H9 (cell line): ENCODE data around the gene ZBTB20. TPM values are rescaled to one million over a fixed set of nuclear protein-coding genes. Genes with fewer than 3 reads are reported as not detected.

Experiments
- DNase-seq: peaks from one replicate; pipeline ENCODE4 v3.0.0-alpha.2; 2017
- H2AFZ ChIP-seq: one replicate; pipeline ENCODE4 v1.6.1; 2013; ENCODE audit warnings: mild to moderate bottlenecking, low read length, control low read depth, moderate library complexity
- H2AK5ac ChIP-seq: 2 replicates; pipeline ENCODE4 v1.6.1; 2013; ENCODE audit warnings: low read length, control low read depth, mixed read lengths; ENCODE audit not compliant: insufficient read length
- H2BK120ac ChIP-seq: one replicate; pipeline ENCODE4 v1.6.1; 2013; ENCODE audit warnings: low read depth, mild to moderate bottlenecking, low read length, control low read depth, inconsistent platforms; ENCODE audit not compliant: poor library complexity, severe bottlenecking
- H2BK12ac ChIP-seq: 2 replicates; pipeline ENCODE4 v1.6.1; 2013; ENCODE audit warnings: low read length, control low read depth, mixed read lengths, low read depth; ENCODE audit not compliant: insufficient read length
- H2BK15ac ChIP-seq: 2 replicates; pipeline ENCODE4 v1.6.1; 2013; ENCODE audit warnings: low read depth, low read length, control low read depth
- H2BK20ac ChIP-seq: one replicate; pipeline ENCODE4 v1.6.1; 2013; ENCODE audit warnings: low read depth, mild to moderate bottlenecking, low read length, control low read depth, inconsistent platforms; ENCODE audit not compliant: poor library complexity, severe bottlenecking
- H2BK5ac ChIP-seq: 2 replicates; pipeline ENCODE4 v1.6.1; 2013; ENCODE audit warnings: low read length, control low read depth, mixed read lengths; ENCODE audit not compliant: insufficient read length
- H3K14ac ChIP-seq: 2 replicates; pipeline ENCODE4 v1.6.1; 2013; ENCODE audit warnings: low read length, control low read depth; ENCODE audit not compliant: insufficient read depth
- H3K18ac ChIP-seq: 2 replicates; pipeline ENCODE4 v1.6.1; 2013; ENCODE audit warnings: low read depth, mild to moderate bottlenecking, mixed read lengths, low read length, control low read depth; ENCODE audit not compliant: insufficient read length
- H3K23ac ChIP-seq: 2 replicates; pipeline ENCODE4 v1.6.1; 2013; ENCODE audit warnings: low read length, control low read depth, mixed read lengths, low read depth; ENCODE audit not compliant: insufficient read length
- H3K23me2 ChIP-seq: 2 replicates; pipeline ENCODE4 v1.6.1; 2013; ENCODE audit warnings: low read depth, mild to moderate bottlenecking, mixed read lengths, low read length, control low read depth; ENCODE audit not compliant: insufficient read length, poor library complexity, severe bottlenecking
- H3K27ac ChIP-seq: 2 replicates; pipeline ENCODE4 v1.5.1; 2013; ENCODE audit warnings: low read length, control low read depth, mixed read lengths, low read depth; ENCODE audit not compliant: insufficient read length
- H3K27me3 ChIP-seq: 2 replicates; pipeline ENCODE4 v1.6.1; 2013; ENCODE audit warnings: low read length, control low read depth, inconsistent platforms; ENCODE audit not compliant: insufficient read depth
- H3K4ac ChIP-seq: 2 replicates; pipeline ENCODE4 v1.6.1; 2013; ENCODE audit warnings: low read depth, mild to moderate bottlenecking, control low read depth, inconsistent platforms, low read length, moderate library complexity
- H3K4me1 ChIP-seq: 2 replicates; pipeline ENCODE4 v1.6.1; 2013; ENCODE audit warnings: low read length, control low read depth, inconsistent platforms; ENCODE audit not compliant: insufficient read depth
- H3K4me2 ChIP-seq: 2 replicates; pipeline ENCODE4 v1.6.1; 2013; ENCODE audit warnings: low read length, control low read depth, mixed read lengths; ENCODE audit not compliant: insufficient read length, insufficient read depth
- H3K56ac ChIP-seq: 2 replicates; pipeline ENCODE4 v1.6.1; 2013; ENCODE audit warnings: low read depth, mild to moderate bottlenecking, mixed read lengths, low read length, control low read depth; ENCODE audit not compliant: insufficient read length
- H3K79me1 ChIP-seq: 2 replicates; pipeline ENCODE4 v1.6.1; 2013; ENCODE audit warnings: low read depth, mild to moderate bottlenecking, moderate library complexity, low read length, control low read depth, inconsistent platforms; ENCODE audit not compliant: insufficient read depth, poor library complexity, severe bottlenecking
- H3K79me2 ChIP-seq: 2 replicates; pipeline ENCODE4 v1.6.1; 2013; ENCODE audit warnings: low read length, control low read depth, inconsistent platforms; ENCODE audit not compliant: insufficient read depth
- H3K9ac ChIP-seq: 2 replicates; pipeline ENCODE4 v1.6.1; 2013; ENCODE audit warnings: low read length, control low read depth, mixed read lengths; ENCODE audit not compliant: insufficient read length; ENCODE audit errors: extremely low read depth
- H3K9me3 ChIP-seq: one replicate; pipeline ENCODE4 v1.6.1; 2013; ENCODE audit warnings: low read depth, low read length, inconsistent platforms; ENCODE audit not compliant: control insufficient read depth
- H3T11ph ChIP-seq: one replicate; pipeline ENCODE4 v1.6.1; 2013; ENCODE audit warnings: mild to moderate bottlenecking, low read length, control low read depth, inconsistent platforms
- H4K20me1 ChIP-seq: one replicate; pipeline ENCODE4 v1.6.1; 2013; ENCODE audit not compliant: control insufficient read depth, insufficient read length, insufficient read depth
- H4K5ac ChIP-seq: 2 replicates; pipeline ENCODE4 v1.6.1; 2013; ENCODE audit warnings: low read depth, mild to moderate bottlenecking, mixed read lengths, low read length, control low read depth; ENCODE audit not compliant: insufficient read length
- H4K8ac ChIP-seq: replicated peaks from 2 replicates; pipeline ENCODE4 v1.6.1; 2013; ENCODE audit warnings: low read length, control low read depth, mixed read lengths, low read depth; ENCODE audit not compliant: insufficient read length
- H4K91ac ChIP-seq: 2 replicates; pipeline ENCODE4 v1.6.1; 2013; ENCODE audit warnings: low read depth, mild to moderate bottlenecking, moderate library complexity, mixed read lengths, low read length, control low read depth; ENCODE audit not compliant: insufficient read length
- H3K27ac Mint-ChIP-seq, 3 experiments: 2 replicates in 2 of 3; 3 replicates in 1 of 3; pipeline ENCODE4 v1.8.0; 2020 to 2021; ENCODE audit warnings: mixed read lengths in 3 of 3, mild to moderate bottlenecking in 1 of 3, moderate library complexity in 1 of 3
- H3K27me3 Mint-ChIP-seq: 2 replicates; pipeline ENCODE4 v1.8.0; 2021; ENCODE audit warnings: low read depth, mild to moderate bottlenecking, moderate library complexity, mixed read lengths
- H3K36me3 Mint-ChIP-seq, 3 experiments: 2 replicates in 2 of 3; 3 replicates in 1 of 3; pipeline ENCODE4 v1.8.0; 2020 to 2021; ENCODE audit warnings: low read depth in 3 of 3, mixed read lengths in 3 of 3; ENCODE audit not compliant: insufficient read depth in 1 of 3
- H3K4me1 Mint-ChIP-seq, 2 experiments: 2 replicates each; pipeline ENCODE4 v1.8.0; 2020; ENCODE audit warnings: mixed read lengths in 2 of 2
- H3K4me3 Mint-ChIP-seq, 2 experiments: 2 replicates in 1 of 2; 3 replicates in 1 of 2; pipeline ENCODE4 v1.8.0; 2020 to 2021; ENCODE audit warnings: mild to moderate bottlenecking in 2 of 2, mixed read lengths in 2 of 2, moderate library complexity in 1 of 2
- H3K9me3 Mint-ChIP-seq, 2 experiments: 2 replicates in 1 of 2; 3 replicates in 1 of 2; pipeline ENCODE4 v1.8.0; 2020; ENCODE audit warnings: mild to moderate bottlenecking in 2 of 2, mixed read lengths in 2 of 2, moderate library complexity in 1 of 2
- WGBS: extraction: QIAGEN DNeasy Blood & Tissue Kit; methylation state at CpG from one replicate; pipeline ENCODE4 v1.1.7; 2013; ENCODE audit warnings: missing lambda C conversion rate, low lambda C conversion rate, mixed read lengths; ENCODE audit not compliant: insufficient read length; ENCODE audit errors: extremely low coverage; 5-methylcytosine and 5-hydroxymethylcytosine counted together
- total RNA-seq: library from RNA; stranded (reverse); gene quantifications from 2 replicates; pipeline ENCODE4 v1.2.1, GENCODE V29; 2021
- TF ChIP-seq, protein P1 (sequence below): fragments of 200-600 bp; sonication (generic); conservative IDR thresholded peaks from 3 replicates; pipeline ENCODE4 v1.8.0; 2021; ENCODE audit warnings: antibody characterized with exemption, mild to moderate bottlenecking

Gene ZBTB20
- total RNA-seq, 1 experiment from 2014 or later: 0.70 TPM

DNA sequence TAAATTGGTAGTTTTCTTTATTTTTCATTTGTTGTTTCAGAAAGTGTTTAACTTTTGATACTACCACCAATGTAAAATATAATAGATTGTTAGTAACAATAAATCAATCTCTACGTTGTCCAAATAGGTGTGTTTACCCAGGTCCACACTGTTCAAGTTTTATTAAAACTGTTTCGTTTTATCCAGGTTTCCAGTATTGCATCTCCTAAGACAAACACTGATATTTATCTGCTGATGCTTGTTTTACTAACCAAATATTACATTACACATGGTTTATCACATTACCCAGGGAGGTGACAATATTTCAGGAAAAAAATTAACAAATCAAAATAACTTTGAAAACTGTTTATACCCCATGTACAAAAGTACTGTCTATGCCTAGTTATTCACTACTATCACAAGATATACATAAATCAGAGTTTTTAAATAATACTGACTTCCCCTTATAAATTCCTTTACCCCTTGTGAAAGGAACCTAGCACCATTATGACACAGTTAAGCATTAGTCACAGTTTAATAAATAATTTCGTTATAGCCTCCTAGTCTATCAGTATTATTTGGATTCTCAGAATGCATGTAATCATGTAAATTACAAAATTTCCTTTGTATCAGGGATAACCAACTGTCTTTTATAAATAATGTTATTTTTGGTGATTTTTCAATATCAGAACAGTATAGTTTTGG is 205.3 kb downstream of the ZBTB20 start:
- no peaks in the 10 kb centered on the region for H3K9me3 ChIP-seq
- H3K27me3 ChIP-seq: no peaks in the 10 kb centered on the region
- no peaks in the 10 kb centered on the region for H3K4me1 ChIP-seq
- no peak overlapping the region for H2BK5ac ChIP-seq
- H4K91ac ChIP-seq: no peak overlapping the region
- H3K56ac ChIP-seq: no peak overlapping the region
- H4K20me1 ChIP-seq: no peaks in the 10 kb centered on the region
- H3K23ac ChIP-seq: no peak overlapping the region
- no peak for DNase-seq
- H2BK15ac ChIP-seq: no peak overlapping the region
- no peak overlapping the region for H2BK20ac ChIP-seq
- no peaks in the 10 kb centered on the region for H3K23me2 ChIP-seq
- Mint-ChIP-seq H3K9me3 (no peaks in the 10 kb centered on the region), H3K36me3 (no peaks in the 10 kb centered on the region), H3K27me3 (no peaks in the 10 kb centered on the region), H3K4me3 (no peak overlapping the region), H3K27ac (no peak overlapping the region), H3K4me1 (no peaks in the 10 kb centered on the region)
- H3K27ac ChIP-seq: no peak overlapping the region
- H3T11ph ChIP-seq: no peak overlapping the region
- no peaks in the 10 kb centered on the region for H3K79me2 ChIP-seq
- H3K14ac ChIP-seq: no peak overlapping the region
- H3K18ac ChIP-seq: no peak overlapping the region
- no peak overlapping the region for H3K4ac ChIP-seq
- H2AK5ac ChIP-seq: no peak overlapping the region
- H2AFZ ChIP-seq: no peak overlapping the region
- no peak overlapping the region for H2BK120ac ChIP-seq
- no peak overlapping the region for H2BK12ac ChIP-seq
- no peak overlapping the region for H4K8ac ChIP-seq
- no peak overlapping the region for H3K9ac ChIP-seq
- H4K5ac ChIP-seq: no peak overlapping the region
- no peak overlapping the region for H3K4me2 ChIP-seq
- TF ChIP-seq, protein P1, sequence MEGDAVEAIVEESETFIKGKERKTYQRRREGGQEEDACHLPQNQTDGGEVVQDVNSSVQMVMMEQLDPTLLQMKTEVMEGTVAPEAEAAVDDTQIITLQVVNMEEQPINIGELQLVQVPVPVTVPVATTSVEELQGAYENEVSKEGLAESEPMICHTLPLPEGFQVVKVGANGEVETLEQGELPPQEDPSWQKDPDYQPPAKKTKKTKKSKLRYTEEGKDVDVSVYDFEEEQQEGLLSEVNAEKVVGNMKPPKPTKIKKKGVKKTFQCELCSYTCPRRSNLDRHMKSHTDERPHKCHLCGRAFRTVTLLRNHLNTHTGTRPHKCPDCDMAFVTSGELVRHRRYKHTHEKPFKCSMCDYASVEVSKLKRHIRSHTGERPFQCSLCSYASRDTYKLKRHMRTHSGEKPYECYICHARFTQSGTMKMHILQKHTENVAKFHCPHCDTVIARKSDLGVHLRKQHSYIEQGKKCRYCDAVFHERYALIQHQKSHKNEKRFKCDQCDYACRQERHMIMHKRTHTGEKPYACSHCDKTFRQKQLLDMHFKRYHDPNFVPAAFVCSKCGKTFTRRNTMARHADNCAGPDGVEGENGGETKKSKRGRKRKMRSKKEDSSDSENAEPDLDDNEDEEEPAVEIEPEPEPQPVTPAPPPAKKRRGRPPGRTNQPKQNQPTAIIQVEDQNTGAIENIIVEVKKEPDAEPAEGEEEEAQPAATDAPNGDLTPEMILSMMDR: no peak
- no CpG with 5 or more reads among the region's 3 CpGs for WGBS
- H3K79me1 ChIP-seq: no peaks in the 10 kb centered on the region
